Cerebellar nuclear complex (tissue), 1 donor: ENCODE measurements around the gene MRGPRX1.
"Not testable (repeated sequence)": the region's sequence is repeated elsewhere in the genome, so short reads cannot be mapped to it uniquely, and the experiment has no call there.

Experiments
- DNase-seq, 2 experiments: peaks; one replicate each; lab custom pipeline; 2025; lab: John Stamatoyannopoulos, UW

The MRGPRX1 gene

DNA sequence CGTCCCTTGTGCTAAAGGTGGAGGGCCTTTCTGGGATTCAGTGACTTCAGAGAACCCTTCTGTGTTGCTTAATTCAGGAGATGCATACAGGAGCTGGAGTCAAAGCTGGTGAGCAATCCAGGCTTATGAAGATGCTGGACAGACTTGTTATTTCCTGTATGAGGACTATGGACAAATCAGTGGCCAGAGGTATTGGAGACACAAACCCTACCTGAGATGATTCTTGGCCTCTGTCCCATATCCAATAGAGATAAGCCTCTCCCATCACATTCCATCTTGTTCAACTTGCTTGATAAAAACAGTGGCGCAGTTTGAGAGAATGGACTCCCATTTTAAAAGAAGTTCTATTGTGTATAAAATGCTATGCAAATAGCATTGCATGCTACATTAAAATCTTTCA lies at the start of gene MRGPRX1:
MRGPRX1 (minus strand) TSS at position 101 of the 400 bp plus-strand sequence. CDS start 4,630 bp downstream, outside the sequence.
- no peak for DNase-seq

- no peak for DNase-seq
Observed at GRCh38 chr11:18987454-18988231, 48.4 kb upstream of the MRGPRX1 start.

DNA sequence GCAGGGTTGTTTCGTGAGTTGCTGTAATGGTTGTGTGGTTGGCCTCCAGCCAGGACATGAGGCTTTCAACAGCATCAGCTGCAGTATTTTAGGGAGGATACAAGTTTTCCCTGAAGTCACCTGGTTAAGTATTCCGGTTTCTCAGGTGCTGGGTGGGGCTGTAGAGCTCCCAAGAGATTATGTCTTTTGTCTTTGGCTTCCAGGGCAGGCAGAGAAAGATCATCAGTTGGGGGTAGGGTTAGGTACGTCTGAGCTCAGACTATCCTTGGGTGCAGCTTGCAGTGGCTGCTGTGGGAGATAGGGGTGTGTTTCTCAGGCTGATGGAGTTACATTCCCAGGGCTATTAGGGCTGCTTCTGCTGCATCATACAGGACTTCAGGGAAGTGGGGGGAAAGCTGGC lies 47.5 kb upstream of the MRGPRX1 start:
- DNase-seq, result no peak

DNA sequence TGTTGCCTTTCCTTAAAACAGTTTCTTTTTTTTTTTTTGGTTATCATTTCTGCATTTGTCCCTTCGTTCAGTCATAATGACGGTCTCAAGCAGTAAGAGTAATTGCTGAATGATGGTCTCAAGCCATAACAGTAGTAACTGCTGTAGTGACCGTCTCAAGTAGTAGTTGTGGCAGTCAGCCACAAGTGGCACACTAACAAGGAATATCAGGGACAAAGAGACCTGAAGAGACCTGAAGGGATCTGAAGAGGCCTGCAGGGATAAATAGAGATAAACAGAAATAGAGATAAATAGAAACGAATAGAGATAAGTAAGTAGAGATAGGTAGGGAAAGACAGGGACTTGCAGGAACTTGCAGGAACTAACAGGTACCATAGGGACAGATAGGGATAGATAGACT lies 42.7 kb upstream of the MRGPRX1 start:
- DNase-seq, result no peak

GRCh38 chr11:18974192-18974591 lies 35.0 kb upstream of the MRGPRX1 start:
- no peak for DNase-seq

GRCh38 chr11:18972336-18972735 lies 33.1 kb upstream of the MRGPRX1 start:
- no peak for DNase-seq

DNA sequence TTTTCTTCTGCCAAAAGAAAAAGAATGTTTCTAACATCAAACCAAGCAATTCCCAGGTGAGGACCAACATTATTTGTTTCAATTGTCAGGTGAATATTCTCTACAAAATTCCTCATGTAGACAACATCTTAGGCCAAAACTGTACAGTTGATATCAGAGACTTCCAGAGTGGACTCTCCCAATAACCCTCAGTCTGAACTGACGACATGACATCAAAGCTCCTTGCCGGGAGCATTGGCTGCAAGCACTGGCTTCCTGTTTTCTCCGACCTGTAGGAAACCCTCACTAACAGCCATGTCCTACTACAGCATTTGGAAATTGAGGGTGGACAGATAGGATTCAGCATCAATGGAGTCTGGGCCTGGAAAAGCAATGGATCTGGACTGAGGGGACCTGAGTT lies 30.5 kb upstream of the MRGPRX1 start:
- DNase-seq, result no peak

- DNase-seq, result no peak
Observed at GRCh38 chr11:18958221-18958910, 19.2 kb upstream of the MRGPRX1 start.

DNA sequence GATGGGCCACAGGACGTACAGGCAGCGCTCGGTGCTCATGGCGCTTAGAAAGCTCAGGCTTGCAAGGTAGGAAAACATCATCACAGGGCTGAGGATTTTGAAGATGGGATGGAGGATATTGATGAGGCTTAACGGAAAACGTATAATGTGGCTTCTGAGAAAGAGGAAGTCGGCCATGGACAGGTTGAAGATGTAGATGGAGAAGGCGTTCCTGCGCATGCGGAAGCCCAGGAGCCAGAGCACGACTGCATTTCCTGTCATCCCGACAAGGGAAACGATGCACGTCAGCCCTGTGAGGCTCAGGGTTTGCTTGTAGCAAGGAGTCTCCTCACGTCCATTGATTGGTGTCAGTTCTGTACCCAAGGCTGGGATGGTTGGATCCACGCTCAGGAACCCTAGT lies 17.4 kb upstream of the MRGPRX1 start:
- DNase-seq, result no peak

- DNase-seq, result no peak
Observed at GRCh38 chr11:18936002-18936673, 3.1 kb downstream of the MRGPRX1 start.

- no peak for DNase-seq
Observed at GRCh38 chr11:18934195-18934814, 4.9 kb downstream of the MRGPRX1 start.

- no peak for DNase-seq
Observed at GRCh38 chr11:18927550-18928322, 11.5 kb downstream of the MRGPRX1 start.

- DNase-seq, result not testable (repeated sequence)
Observed at GRCh38 chr11:18925426-18925825, 13.8 kb downstream of the MRGPRX1 start.

DNA sequence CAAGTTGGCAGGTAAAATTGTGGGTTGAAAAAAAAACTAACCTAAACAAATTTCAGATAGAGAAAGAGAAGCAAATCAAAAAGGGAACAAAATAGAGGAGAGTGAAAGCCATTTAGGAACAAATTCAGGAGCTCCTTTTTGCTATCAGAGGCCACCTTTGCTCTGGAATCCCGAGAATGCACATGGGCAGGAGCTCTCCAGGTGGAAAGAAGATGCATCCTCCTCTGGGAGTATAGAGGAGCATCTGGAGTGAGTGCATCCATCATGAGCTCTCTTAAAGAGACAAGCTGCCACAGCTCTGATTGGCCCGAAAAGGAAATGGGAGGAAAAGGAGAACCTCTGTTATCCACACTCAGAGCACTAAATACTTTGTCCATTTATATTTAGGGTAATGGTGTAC lies 26.3 kb downstream of the MRGPRX1 start:
- DNase-seq, result no peak

- DNase-seq, result no peak
Observed at GRCh38 chr11:18907391-18907790, 31.8 kb downstream of the MRGPRX1 start.

GRCh38 chr11:18900637-18901036 lies 38.6 kb downstream of the MRGPRX1 start:
- DNase-seq, result not testable (repeated sequence)

- DNase-seq, result not testable (repeated sequence)
Observed at GRCh38 chr11:18900151-18900611, 39.0 kb downstream of the MRGPRX1 start.

GRCh38 chr11:18891712-18892111 lies 47.5 kb downstream of the MRGPRX1 start:
- not testable (repeated sequence) for DNase-seq

DNA sequence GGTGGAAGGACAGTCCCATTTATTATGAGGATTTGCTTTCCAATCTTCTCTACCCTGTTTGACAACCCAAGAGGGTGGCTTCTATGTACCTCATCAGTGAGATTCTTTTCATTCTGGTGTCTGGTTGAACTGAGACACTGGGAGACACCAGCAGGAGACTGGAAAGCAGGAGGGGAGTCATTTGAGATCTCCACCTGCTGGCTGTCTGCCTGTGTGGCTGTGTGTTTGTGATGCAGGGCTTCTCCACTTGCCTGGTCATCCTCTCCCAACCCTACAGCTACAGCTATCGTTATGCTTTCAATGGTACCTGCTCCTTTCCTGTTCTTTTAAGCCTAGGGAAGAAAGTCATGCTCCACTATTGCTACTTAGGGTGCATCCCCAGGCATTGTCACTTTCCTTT lies 48.6 kb downstream of the MRGPRX1 start:
- DNase-seq, result no peak
